Stimulated activated CD4-positive, alpha-beta T cell treated with anti-CD3 and anti-CD28 coated beads, Interleukin-1b, Interleukin-23, amount 100 ng/mL, for 1 hour (primary cell): Measurements from ENCODE around the gene SDHC.
"Not testable (repeated sequence)": the region's sequence is repeated elsewhere in the genome, so short reads cannot be mapped to it uniquely, and the experiment has no call there.

ENCODE experiments used
- DNase-seq, 2 donors: peaks; one replicate each; pipeline ENCODE4 v3.0.0-alpha.2; 2020; ENCODE audit warnings: low read depth in 2 of 2

Gene SDHC

GRCh38 chr1:161382214-161383019 lies 68.2 kb downstream of the SDHC start:
- no peak for DNase-seq

GRCh38 chr1:161388639-161389038 lies 74.5 kb downstream of the SDHC start:
- DNase-seq = no peak

- not testable (repeated sequence) for DNase-seq
These were observed 75.0 kb downstream of the SDHC start for GRCh38 chr1:161389158-161389557.

- DNase-seq = peak; percentile 86 to 89
These were observed 75.7 kb downstream of the SDHC start for GRCh38 chr1:161389691-161390558.

- DNase-seq = no peak
These were observed 76.3 kb downstream of the SDHC start for GRCh38 chr1:161390559-161390858.

GRCh38 chr1:161391136-161391535 lies 77.0 kb downstream of the SDHC start:
- DNase-seq = not testable (repeated sequence)

- no peak for DNase-seq
These were observed 77.4 kb downstream of the SDHC start for GRCh38 chr1:161391611-161392010.

- no peak for DNase-seq
These were observed 79.0 kb downstream of the SDHC start for GRCh38 chr1:161393151-161393550.

GRCh38 chr1:161397038-161397437 lies 82.9 kb downstream of the SDHC start:
- not testable (repeated sequence) for DNase-seq

- DNase-seq = no peak
These were observed 84.7 kb downstream of the SDHC start for GRCh38 chr1:161398900-161399256.

GRCh38 chr1:161399257-161399998 lies 85.2 kb downstream of the SDHC start:
- peak; percentile 87 to 88 for DNase-seq

GRCh38 chr1:161402446-161402845 lies 88.3 kb downstream of the SDHC start:
- DNase-seq = no peak

- DNase-seq = no peak
These were observed 89.9 kb downstream of the SDHC start for GRCh38 chr1:161404051-161404597.

- DNase-seq = not testable (repeated sequence)
These were observed 92.4 kb downstream of the SDHC start for GRCh38 chr1:161406551-161406950.

GRCh38 chr1:161407451-161407985 lies 93.3 kb downstream of the SDHC start:
- no peak for DNase-seq

GRCh38 chr1:161408429-161409052 lies 94.4 kb downstream of the SDHC start:
- no peak for DNase-seq

- DNase-seq = not testable (repeated sequence)
These were observed 95.9 kb downstream of the SDHC start for GRCh38 chr1:161409848-161410635.

GRCh38 chr1:161410636-161410970 lies 96.4 kb downstream of the SDHC start:
- DNase-seq = not testable (repeated sequence)
